ENCODE measurements around the gene B3GALT6. TPM values are rescaled to one million over a fixed set of nuclear protein-coding genes. Genes with fewer than 3 reads are reported as not detected.

B3GALT6 gene
- total and polyA plus RNA-seq, 9 donors: 7.0 to 21.9 (median 15.2) TPM

- WGBS, 3 donors: 91 to 93% (median 92%) methylated on average over 69 to 74 of the region's 74 CpGs
- Histone ChIP-seq H3K4me3 (no peak overlapping the region), H3K27me3 (no peaks in the 10 kb centered on the region), H3K36me3 (no peaks in the 10 kb centered on the region), H3K4me1 (ENCODE audit: insufficient read depth) (no peaks in the 10 kb centered on the region), H3K9me3 (no peaks in the 10 kb centered on the region), H3K27ac (no peak overlapping the region)
- TF ChIP-seq POLR2A (IDR thresholded peaks at IDR 0.05) (no peak), CTCF (IDR thresholded peaks at IDR 0.05) (no peak), EP300 (IDR thresholded peaks at IDR 0.05) (no peak)
- no peak for DNase-seq
- intact Hi-C loops (cut with DNase I): no loop called here
Observed at GRCh38 chr1:1216770-1217620, 15.0 kb upstream of the B3GALT6 start.

GRCh38 chr1:1217621-1218523 is 14.2 kb upstream of the B3GALT6 start:
- WGBS, 3 donors: 87 to 89% (median 87%) methylated on average over 46 to 52 of the region's 52 CpGs
- no peaks in the 10 kb centered on the region for H3K36me3 ChIP-seq
- no peak for DNase-seq
- H3K27me3 ChIP-seq: no peaks in the 10 kb centered on the region
- H3K27ac ChIP-seq: no peak overlapping the region
- H3K9me3 ChIP-seq: no peaks in the 10 kb centered on the region
- no peaks in the 10 kb centered on the region for H3K4me1 ChIP-seq (ENCODE audit: insufficient read depth)
- no peak overlapping the region for H3K4me3 ChIP-seq
- intact Hi-C loops (cut with DNase I): no loop called here
- TF ChIP-seq POLR2A (IDR thresholded peaks at IDR 0.05) (no peak), EP300 (IDR thresholded peaks at IDR 0.05) (no peak), CTCF (IDR thresholded peaks at IDR 0.05) (no peak)

- Histone ChIP-seq H3K27ac (no peak overlapping the region), H3K27me3 (no peaks in the 10 kb centered on the region), H3K4me1 (ENCODE audit: insufficient read depth) (no peaks in the 10 kb centered on the region), H3K4me3 (no peak overlapping the region), H3K36me3 (no peaks in the 10 kb centered on the region), H3K9me3 (no peaks in the 10 kb centered on the region)
- intact Hi-C loops (cut with DNase I): no loop called here
- TF ChIP-seq POLR2A (IDR thresholded peaks at IDR 0.05) (no peak), CTCF (IDR thresholded peaks at IDR 0.05) (no peak), EP300 (IDR thresholded peaks at IDR 0.05) (no peak)
- 88 to 92% (median 92%) methylated on average over 20 to 36 of the region's 36 CpGs for WGBS, 3 donors
- DNase-seq: no peak
Observed at GRCh38 chr1:1218524-1219200, 13.4 kb upstream of the B3GALT6 start.

GRCh38 chr1:1219341-1219740 is 12.7 kb upstream of the B3GALT6 start:
- intact Hi-C loops (cut with DNase I): no loop called here
- H3K27me3 ChIP-seq: no peaks in the 10 kb centered on the region
- 93 to 96% (median 95%) methylated on average over 20 of the region's 20 CpGs for WGBS, 3 donors
- no peaks in the 10 kb centered on the region for H3K4me1 ChIP-seq (ENCODE audit: insufficient read depth)
- H3K4me3 ChIP-seq: no peak overlapping the region
- DNase-seq: no peak
- no peak overlapping the region for H3K27ac ChIP-seq
- H3K36me3 ChIP-seq: no peaks in the 10 kb centered on the region
- no peak for TF ChIP-seq CTCF (IDR thresholded peaks at IDR 0.05)
- no peak for TF ChIP-seq POLR2A (IDR thresholded peaks at IDR 0.05)
- no peak for TF ChIP-seq EP300 (IDR thresholded peaks at IDR 0.05)
- H3K9me3 ChIP-seq: no peaks in the 10 kb centered on the region
